ENCODE results near the gene DUSP6. TPM values are rescaled to one million over a fixed set of nuclear protein-coding genes. Genes with fewer than 3 reads are reported as not detected.
"Not testable (repeated sequence)": the region's sequence is repeated elsewhere in the genome, so short reads cannot be mapped to it uniquely, and the experiment has no call there.

DUSP6 gene
- total RNA-seq, 5 donors from 2014 or later (not counting 1 experiment from before 2014, with no cell fraction given) = 2.7 to 13.7 (median 3.1) TPM

DNA sequence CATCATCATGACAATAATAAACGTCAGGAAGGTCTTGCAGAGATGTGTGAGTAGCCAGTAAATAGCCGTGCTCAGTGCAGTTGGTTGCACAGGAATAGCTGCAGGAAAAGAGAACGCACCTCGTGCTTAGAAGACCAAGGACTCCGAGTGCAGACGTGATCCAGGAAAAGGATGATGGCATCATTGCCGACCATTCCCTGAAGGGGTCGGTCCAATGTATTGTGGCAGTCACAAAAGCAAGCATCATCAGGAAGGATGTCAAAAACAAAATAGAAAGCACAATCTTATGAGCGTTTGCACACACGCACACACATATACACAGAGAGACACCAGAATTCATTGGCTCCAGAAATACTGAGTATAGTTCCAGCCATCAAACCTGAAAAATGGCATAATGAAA is 12.8 kb downstream of the DUSP6 start:
- H3K9me3 Mint-ChIP-seq = no peaks in the 10 kb centered on the region
- Histone ChIP-seq H3K4me1 (ENCODE audit: control insufficient read depth in 1 of 2, extremely low read depth in 1 of 2, insufficient read depth in 2 of 2, low read length in 2 of 2) (no peaks in the 10 kb centered on the region), H3K27me3 (replicated peaks in 1 of 2; ENCODE audit: control insufficient read depth in 2 of 2, extremely low read depth in 1 of 2, insufficient read depth in 2 of 2, low read length in 1 of 2) (no peaks in the 10 kb centered on the region), H3K9me3 (no peaks in the 10 kb centered on the region), H3K27ac (ENCODE audit: low read length) (no peak overlapping the region), H3K36me3 (ENCODE audit: control insufficient read depth in 2 of 2, extremely low read depth in 1 of 2, insufficient read depth in 1 of 2, low read length in 1 of 2) (no peaks in the 10 kb centered on the region), H3K4me3 (ENCODE audit: control insufficient read depth in 1 of 2, extremely low read depth in 1 of 2, low read length in 1 of 2) (no peak overlapping the region)
- DNase-seq (no peak), ATAC-seq (replicated peaks in 1 of 4) (no peak)
- WGBS (ENCODE audit: insufficient coverage) = 89% methylated on average over 7 of the region's 10 CpGs
- ChIA-PET CTCF (no interaction called here), POLR2A (no interaction called here)
- no peaks in the 10 kb centered on the region for H3K27me3 Mint-ChIP-seq
- no peaks in the 10 kb centered on the region for H3K36me3 Mint-ChIP-seq
- H3K4me3 Mint-ChIP-seq = no peak overlapping the region
- H3K4me1 Mint-ChIP-seq = peaks cover 0 to 7% (median under 1%) of the 10 kb centered on the region in 3 donors
- no peak overlapping the region for H3K27ac Mint-ChIP-seq

DNA sequence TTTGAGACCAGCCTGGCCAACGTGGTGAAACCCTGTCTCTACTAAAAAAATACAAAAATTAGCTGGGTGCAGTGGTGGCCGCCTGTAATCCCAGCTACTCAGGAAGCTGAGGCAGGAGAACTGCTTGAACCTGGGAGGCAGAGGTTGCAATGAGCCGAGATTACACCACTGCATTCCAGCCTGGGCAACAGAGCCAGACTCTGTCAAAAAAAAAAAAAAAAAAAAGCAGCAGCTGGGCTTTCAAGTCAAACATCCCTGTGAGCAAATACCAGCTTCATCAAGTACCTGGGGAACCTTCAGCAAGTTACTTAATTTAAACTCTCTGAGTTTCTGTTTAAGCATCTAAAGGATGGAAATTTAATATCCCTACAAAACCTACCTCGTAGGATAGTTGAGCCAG is 15.2 kb downstream of the DUSP6 start:
- H3K27ac ChIP-seq (ENCODE audit: low read length); H3K9me3 ChIP-seq; H3K4me3 ChIP-seq (ENCODE audit: control insufficient read depth in 1 of 2, extremely low read depth in 1 of 2, low read length in 1 of 2); POLR2A ChIA-PET; H3K4me3 Mint-ChIP-seq; H3K36me3 ChIP-seq (ENCODE audit: control insufficient read depth in 2 of 2, extremely low read depth in 1 of 2, insufficient read depth in 1 of 2, low read length in 1 of 2); H3K27me3 Mint-ChIP-seq; H3K27ac Mint-ChIP-seq; DNase-seq; H3K4me1 ChIP-seq (ENCODE audit: control insufficient read depth in 1 of 2, extremely low read depth in 1 of 2, insufficient read depth in 2 of 2, low read length in 2 of 2); H3K9me3 Mint-ChIP-seq; ATAC-seq (replicated peaks in 1 of 4); H3K36me3 Mint-ChIP-seq; H3K27me3 ChIP-seq (replicated peaks in 1 of 2; ENCODE audit: control insufficient read depth in 2 of 2, extremely low read depth in 1 of 2, insufficient read depth in 2 of 2, low read length in 1 of 2): not testable (repeated sequence)
- no CpG with 5 or more reads among the region's 4 CpGs for WGBS (ENCODE audit: insufficient coverage)
- H3K4me1 Mint-ChIP-seq = peaks cover 9 to 20% (median 20%) of the 10 kb centered on the region in 3 donors
- CTCF ChIA-PET = interaction anchor here in 1 of 2 donors (0.7 kb wide), 1 partner anchor 488 kb away, joined by 7 read pairs; no protein-coding TSS in a partner anchor

GRCh38 chr12:89335452-89336244 is 16.7 kb downstream of the DUSP6 start:
- H3K27ac ChIP-seq (ENCODE audit: low read length) = no peak overlapping the region
- no peaks in the 10 kb centered on the region for H3K9me3 ChIP-seq
- H3K27me3 ChIP-seq (replicated peaks in 1 of 2; ENCODE audit: control insufficient read depth in 2 of 2, extremely low read depth in 1 of 2, insufficient read depth in 2 of 2, low read length in 1 of 2) = no peaks in the 10 kb centered on the region
- H3K27ac Mint-ChIP-seq = no peak overlapping the region
- H3K4me3 ChIP-seq (ENCODE audit: control insufficient read depth in 1 of 2, extremely low read depth in 1 of 2, low read length in 1 of 2) = no peak overlapping the region
- ATAC-seq (replicated peaks in 1 of 4) (no peak), DNase-seq (no peak)
- ChIA-PET CTCF (no interaction called here), POLR2A (interaction anchor here in 1 of 2 donors (0.7 kb wide), 1 partner anchor 103 kb away, joined by 3 read pairs; no protein-coding TSS in a partner anchor)
- peaks cover 4 to 7% (median 6%) of the 10 kb centered on the region in 3 donors for H3K9me3 Mint-ChIP-seq
- H3K4me1 ChIP-seq (ENCODE audit: control insufficient read depth in 1 of 2, extremely low read depth in 1 of 2, insufficient read depth in 2 of 2, low read length in 2 of 2) = peaks cover 3 to 9% of the 10 kb centered on the region in 2 experiments
- no peaks in the 10 kb centered on the region for H3K27me3 Mint-ChIP-seq
- H3K36me3 Mint-ChIP-seq = peaks cover under 1% of the 10 kb centered on the region
- peaks cover 9 to 20% (median 17%) of the 10 kb centered on the region in 3 donors for H3K4me1 Mint-ChIP-seq
- H3K4me3 Mint-ChIP-seq = no peak overlapping the region
- WGBS (ENCODE audit: insufficient coverage) = 100% methylated on average over 1 of the region's 5 CpGs
- no peaks in the 10 kb centered on the region for H3K36me3 ChIP-seq (ENCODE audit: control insufficient read depth in 2 of 2, extremely low read depth in 1 of 2, insufficient read depth in 1 of 2, low read length in 1 of 2)

- H3K4me3 ChIP-seq (ENCODE audit: control insufficient read depth in 1 of 2, extremely low read depth in 1 of 2, low read length in 1 of 2) = no peak overlapping the region
- H3K27me3 Mint-ChIP-seq = no peaks in the 10 kb centered on the region
- no peaks in the 10 kb centered on the region for H3K9me3 ChIP-seq
- peaks cover 6 to 9% (median 9%) of the 10 kb centered on the region in 3 donors for H3K9me3 Mint-ChIP-seq
- no peak overlapping the region for H3K4me3 Mint-ChIP-seq
- H3K36me3 ChIP-seq (ENCODE audit: control insufficient read depth in 2 of 2, extremely low read depth in 1 of 2, insufficient read depth in 1 of 2, low read length in 1 of 2) = no peaks in the 10 kb centered on the region
- H3K27ac ChIP-seq (ENCODE audit: low read length) = no peak overlapping the region
- peaks cover 3% of the 10 kb centered on the region for H3K36me3 Mint-ChIP-seq
- H3K27ac Mint-ChIP-seq = no peak overlapping the region
- POLR2A ChIA-PET = no interaction called here
- DNase-seq = no peak
- no peak for ATAC-seq (replicated peaks in 1 of 4)
- peaks cover 9 to 20% (median 17%) of the 10 kb centered on the region in 3 donors for H3K4me1 Mint-ChIP-seq
- no peaks in the 10 kb centered on the region for H3K27me3 ChIP-seq (replicated peaks in 1 of 2; ENCODE audit: control insufficient read depth in 2 of 2, extremely low read depth in 1 of 2, insufficient read depth in 2 of 2, low read length in 1 of 2)
- peaks cover 3 to 9% of the 10 kb centered on the region in 2 experiments for H3K4me1 ChIP-seq (ENCODE audit: control insufficient read depth in 1 of 2, extremely low read depth in 1 of 2, insufficient read depth in 2 of 2, low read length in 2 of 2)
- WGBS (ENCODE audit: insufficient coverage) = 100% methylated on average over 2 of the region's 5 CpGs
- CTCF ChIA-PET = no interaction called here
Measured at GRCh38 chr12:89334548-89335169, 17.6 kb downstream of the DUSP6 start.

- Mint-ChIP-seq H3K36me3 (peaks cover 3% of the 10 kb centered on the region), H3K27ac (peak overlapping the region in 1 of 2 donors; percentile 76), H3K4me1 (peaks cover 9 to 20% (median 17%) of the 10 kb centered on the region in 3 donors), H3K4me3 (peak overlapping the region in 1 of 3 donors; percentile 11), H3K27me3 (peaks cover 0 to 2% of the 10 kb centered on the region in 2 donors), H3K9me3 (peaks cover 6 to 9% (median 9%) of the 10 kb centered on the region in 3 donors)
- WGBS (ENCODE audit: insufficient coverage) = 75% methylated on average over 4 of the region's 4 CpGs
- no peaks in the 10 kb centered on the region for H3K9me3 ChIP-seq
- H3K27me3 ChIP-seq (replicated peaks in 1 of 2; ENCODE audit: control insufficient read depth in 2 of 2, extremely low read depth in 1 of 2, insufficient read depth in 2 of 2, low read length in 1 of 2) = no peaks in the 10 kb centered on the region
- ATAC-seq (replicated peaks in 1 of 4) (peak in 1 of 4 experiments; percentile 44), DNase-seq (peak in 2 of 35 experiments; percentile 9 to 37)
- ChIA-PET CTCF (interaction anchor here in 1 of 2 donors (0.7 kb wide), 1 partner anchor 94 kb away, joined by 3 read pairs; no protein-coding TSS in a partner anchor), POLR2A (interaction anchor here in 1 of 2 donors (0.7 kb wide), 1 partner anchor 811 kb away, joined by 5 read pairs; no protein-coding TSS in a partner anchor)
- H3K4me3 ChIP-seq (ENCODE audit: control insufficient read depth in 1 of 2, extremely low read depth in 1 of 2, low read length in 1 of 2) = no peak overlapping the region
- H3K27ac ChIP-seq (ENCODE audit: low read length) = no peak overlapping the region
- peaks cover 3 to 9% of the 10 kb centered on the region in 2 experiments for H3K4me1 ChIP-seq (ENCODE audit: control insufficient read depth in 1 of 2, extremely low read depth in 1 of 2, insufficient read depth in 2 of 2, low read length in 2 of 2)
- H3K36me3 ChIP-seq (ENCODE audit: control insufficient read depth in 2 of 2, extremely low read depth in 1 of 2, insufficient read depth in 1 of 2, low read length in 1 of 2) = no peaks in the 10 kb centered on the region
Measured at GRCh38 chr12:89333564-89334252, 18.6 kb downstream of the DUSP6 start.

Data from T-cell (primary cell).